ENCODE results near the gene PCDH19.
"Not testable (repeated sequence)": the region's sequence is repeated elsewhere in the genome, so short reads cannot be mapped to it uniquely, and the experiment has no call there.

PCDH19 gene, protein sequence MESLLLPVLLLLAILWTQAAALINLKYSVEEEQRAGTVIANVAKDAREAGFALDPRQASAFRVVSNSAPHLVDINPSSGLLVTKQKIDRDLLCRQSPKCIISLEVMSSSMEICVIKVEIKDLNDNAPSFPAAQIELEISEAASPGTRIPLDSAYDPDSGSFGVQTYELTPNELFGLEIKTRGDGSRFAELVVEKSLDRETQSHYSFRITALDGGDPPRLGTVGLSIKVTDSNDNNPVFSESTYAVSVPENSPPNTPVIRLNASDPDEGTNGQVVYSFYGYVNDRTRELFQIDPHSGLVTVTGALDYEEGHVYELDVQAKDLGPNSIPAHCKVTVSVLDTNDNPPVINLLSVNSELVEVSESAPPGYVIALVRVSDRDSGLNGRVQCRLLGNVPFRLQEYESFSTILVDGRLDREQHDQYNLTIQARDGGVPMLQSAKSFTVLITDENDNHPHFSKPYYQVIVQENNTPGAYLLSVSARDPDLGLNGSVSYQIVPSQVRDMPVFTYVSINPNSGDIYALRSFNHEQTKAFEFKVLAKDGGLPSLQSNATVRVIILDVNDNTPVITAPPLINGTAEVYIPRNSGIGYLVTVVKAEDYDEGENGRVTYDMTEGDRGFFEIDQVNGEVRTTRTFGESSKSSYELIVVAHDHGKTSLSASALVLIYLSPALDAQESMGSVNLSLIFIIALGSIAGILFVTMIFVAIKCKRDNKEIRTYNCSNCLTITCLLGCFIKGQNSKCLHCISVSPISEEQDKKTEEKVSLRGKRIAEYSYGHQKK (N-terminal part only)

DNA sequence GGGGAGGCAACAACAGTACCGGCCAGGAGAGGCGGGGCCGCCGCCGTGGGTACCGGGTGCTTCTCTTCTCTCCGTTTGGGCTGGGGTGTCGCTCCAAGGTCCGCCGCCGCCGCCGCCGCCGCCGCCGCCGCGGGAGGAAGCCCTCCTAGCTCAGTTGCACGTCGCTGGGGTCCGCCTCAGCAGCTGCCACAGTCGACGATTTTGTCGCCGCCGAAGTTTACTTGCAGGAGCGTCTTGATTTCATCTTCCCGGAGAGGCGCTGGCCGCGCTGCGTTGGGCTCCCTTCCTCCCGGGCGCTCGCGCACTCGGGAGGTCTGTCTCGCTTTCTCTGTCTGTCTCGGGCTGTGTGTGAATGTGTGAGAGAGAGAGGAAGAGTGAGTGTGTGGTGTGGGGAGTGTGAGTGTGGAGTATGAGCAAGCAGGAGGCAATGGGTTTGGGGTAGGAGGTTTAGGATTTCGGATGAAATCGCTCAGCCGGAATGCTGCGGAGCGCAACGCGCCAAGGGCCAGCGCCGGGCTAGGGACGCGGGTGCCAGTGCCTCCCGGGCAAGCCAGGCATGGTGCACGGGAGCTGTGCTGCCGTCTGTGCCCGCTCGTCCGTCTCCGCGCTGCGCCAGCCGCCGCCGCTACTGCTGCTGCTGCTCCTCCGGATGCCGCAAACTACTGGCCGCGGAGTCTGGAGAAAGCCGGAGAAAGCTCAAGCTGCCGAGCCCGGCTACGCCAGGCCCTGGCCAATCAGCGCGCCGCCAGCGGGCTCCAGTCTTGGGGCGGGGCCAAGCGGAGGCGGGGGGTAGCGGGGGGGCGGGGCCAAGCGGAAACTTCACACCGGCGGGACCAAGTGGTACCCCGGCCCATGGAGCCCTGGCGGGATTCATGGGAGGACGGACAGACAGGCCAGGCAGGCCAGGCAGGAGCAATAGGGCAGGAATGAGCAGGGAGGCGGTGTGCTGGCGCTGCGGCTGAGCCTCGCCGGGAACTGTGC lies at the start of gene PCDH19:
TSS of gene PCDH19 (minus strand) at position 664 of the 981 bp plus-strand sequence. CDS start 1,676 bp downstream, outside the sequence.
- DNase-seq: peak; percentile 16

DNA sequence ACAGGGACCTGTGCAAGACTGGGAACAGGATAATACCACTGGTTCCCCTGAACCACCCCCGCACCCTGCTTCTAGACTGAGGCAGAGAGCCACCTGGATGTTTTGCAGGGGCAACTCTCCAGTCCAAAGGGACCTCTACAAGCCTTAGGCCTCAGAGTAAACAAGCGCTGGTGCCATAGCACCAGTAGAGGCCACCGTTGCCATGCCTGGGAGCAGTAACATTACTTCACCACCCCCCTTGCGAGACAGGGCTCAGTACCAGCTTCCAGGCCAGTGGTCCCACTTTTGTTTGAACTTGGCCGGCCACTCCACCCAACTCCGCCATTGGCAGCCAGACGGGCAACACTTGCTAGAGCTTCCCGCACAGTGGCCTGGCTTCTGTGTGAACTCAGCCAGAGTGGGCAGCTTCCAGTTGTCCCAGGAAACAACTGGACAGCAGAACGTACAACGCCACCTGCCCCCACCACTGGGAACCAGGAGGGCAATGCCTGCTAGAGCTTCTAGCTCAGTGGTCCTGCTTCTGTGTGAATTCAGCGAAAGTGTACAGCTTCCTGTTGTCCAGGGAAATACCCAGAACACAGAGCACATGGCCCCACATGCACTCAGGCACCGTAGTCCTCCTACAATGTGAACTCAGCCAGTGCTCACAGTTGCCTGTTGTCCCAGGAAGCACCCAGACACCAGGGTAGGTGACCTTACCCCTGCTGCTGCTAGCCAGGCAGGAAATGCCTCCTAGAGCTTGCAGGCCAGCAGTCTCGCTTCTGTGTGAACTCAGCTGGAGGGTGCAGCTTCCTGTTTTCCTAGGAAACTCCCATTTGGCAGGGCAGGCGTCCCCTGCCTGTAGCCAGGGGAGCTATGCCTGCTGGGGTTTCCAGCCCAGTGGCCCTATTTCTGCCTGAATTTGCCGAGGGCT lies 39.9 kb upstream of the PCDH19 start:
- no peak for DNase-seq

DNA sequence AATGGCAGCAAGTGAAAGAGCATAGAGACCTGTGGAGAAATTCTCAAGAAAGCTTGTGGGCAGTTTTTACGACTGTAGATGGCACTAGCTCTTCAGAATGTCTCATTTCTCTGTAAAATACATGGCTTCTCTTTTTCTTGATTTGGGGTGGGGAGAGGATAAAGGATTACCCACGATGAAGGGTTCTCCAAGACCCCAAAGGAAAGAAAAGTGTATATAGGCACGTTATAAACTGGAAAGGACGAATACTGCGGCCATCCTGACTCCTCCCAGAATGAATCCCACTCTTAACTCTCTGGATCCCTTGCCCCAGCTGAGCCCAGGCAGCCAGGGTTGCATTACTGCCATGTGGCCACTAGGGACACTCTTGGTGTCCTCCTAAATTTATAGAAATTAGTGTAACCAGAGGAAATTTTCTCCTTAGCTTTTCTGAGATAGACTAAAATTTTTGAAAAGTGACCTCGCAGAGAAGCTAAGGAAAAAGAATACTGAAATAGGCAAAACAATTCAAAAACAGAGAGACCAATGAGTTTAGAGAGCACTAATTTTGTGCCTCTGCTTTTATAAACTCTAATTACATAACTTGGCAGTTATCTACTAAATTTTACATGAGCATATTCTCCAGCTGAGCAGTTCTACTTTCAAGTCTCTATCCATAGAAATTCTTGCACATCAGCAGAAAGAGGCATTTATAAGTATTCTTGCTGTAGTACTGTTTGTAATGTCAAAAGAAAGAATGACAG lies 37.8 kb upstream of the PCDH19 start:
- peak; percentile 72 for DNase-seq

DNA sequence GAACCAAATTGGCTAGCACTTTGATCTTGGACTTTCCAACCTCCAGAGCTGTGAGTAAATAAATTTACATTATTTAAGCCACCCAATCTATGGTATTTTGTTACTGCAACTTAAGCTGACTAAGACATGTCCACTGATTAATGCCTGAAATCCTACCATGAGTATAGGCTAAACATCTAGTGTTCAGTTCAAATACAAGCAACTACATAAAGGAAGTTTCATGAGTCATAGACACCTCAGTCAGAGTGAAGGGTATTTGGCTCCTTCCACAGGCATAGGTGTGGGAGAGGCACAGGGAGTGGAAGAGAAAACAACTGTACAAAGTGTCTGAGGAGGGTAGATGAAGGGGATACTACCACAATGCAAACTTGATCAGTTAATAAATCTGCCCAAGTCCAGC lies 35.5 kb upstream of the PCDH19 start:
- no peak for DNase-seq

DNA sequence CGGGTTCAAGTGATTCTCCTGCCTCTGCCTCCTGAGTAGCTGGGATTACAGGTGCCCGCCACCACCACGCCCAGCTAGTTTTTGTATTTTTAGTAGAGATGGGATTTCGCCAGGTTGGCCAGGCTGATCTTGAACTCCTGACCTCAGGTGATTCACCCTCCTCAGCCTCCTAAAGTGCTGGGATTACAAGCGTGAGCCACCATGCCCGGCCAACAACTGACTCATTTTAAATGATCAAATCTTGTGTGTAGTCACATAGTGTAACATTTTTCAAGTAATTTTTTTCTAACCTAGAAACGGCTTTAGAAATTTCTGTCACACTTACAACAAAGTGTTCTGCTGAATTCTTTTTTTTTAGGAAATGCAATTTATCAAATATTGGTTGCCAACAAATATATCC lies 31.2 kb upstream of the PCDH19 start:
- DNase-seq: not testable (repeated sequence)

DNA sequence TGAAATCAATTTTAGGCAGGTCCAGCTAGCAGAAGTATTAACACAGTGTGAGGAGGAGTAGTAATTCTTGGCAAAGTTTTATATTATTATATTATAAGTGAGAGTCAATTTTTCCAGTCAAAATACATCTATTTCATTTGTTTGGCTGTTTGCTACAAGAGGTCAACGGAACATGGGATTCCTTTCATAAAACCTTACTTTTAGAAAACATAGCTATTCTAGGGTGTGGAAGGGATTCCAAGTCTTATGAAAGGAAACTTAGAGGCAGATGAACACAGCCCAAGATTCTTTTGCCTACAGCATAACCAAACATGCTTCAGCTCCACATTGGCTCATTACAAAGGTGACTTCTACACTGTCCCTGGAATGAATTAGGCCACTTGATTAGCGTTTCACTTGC lies 29.9 kb upstream of the PCDH19 start:
- DNase-seq: no peak

DNA sequence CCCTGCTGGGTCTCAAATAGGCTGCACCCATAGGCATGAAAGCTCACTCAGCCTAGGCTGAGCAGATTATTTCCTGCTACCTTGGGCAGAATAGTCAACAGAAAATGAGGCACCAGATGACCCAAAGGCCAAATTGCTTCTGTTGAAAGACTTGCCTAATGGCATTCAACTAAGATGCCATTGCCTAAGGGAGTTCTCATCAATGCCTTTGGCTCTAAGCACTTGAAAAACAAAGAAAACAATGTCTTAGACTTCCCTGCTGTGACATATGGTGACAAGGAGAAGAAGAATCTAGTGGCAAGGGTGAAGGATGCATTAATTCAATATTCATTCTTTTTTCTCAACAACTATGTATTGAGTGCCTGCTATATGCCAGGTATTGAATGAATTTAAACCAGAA lies 25.7 kb upstream of the PCDH19 start:
- DNase-seq: no peak

DNA sequence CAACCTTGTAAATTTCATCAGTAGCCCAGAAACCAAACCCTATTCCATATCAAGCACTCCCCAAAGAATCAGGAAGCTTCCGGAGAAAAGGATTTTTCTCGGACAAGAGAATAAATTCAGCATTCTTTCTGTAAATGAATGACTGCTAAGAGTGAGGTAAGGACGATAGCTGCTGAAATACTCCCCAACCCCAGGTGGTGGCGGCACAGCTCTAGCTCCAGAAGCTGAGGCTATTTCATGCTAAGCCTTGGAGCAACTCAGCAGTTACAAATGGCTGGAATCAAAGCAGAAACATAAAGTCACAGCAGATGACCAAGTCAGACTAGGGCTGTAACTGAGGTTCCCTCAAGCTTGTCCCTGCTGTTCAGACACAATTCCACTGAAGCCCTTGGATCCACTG lies 13.9 kb upstream of the PCDH19 start:
- no peak for DNase-seq

DNA sequence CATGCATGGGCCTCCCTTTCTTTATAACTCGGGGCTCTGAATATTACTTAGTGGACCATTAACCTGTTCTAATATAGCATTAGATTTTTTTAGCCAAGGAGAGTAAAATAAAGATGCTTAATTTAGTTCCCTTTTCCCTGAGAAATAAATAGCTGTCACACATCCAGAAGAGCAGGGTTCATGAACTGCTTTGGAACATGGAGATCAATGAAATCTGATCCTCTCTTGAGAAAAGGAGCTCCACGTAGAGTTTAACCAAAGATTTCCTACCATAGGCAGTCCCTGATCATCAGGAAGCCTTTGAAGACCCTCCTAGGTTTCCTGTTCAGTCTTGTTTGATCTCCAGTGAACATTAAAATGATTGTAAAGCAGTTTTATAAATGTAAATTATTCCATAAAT lies 8.5 kb upstream of the PCDH19 start:
- no peak for DNase-seq

DNA sequence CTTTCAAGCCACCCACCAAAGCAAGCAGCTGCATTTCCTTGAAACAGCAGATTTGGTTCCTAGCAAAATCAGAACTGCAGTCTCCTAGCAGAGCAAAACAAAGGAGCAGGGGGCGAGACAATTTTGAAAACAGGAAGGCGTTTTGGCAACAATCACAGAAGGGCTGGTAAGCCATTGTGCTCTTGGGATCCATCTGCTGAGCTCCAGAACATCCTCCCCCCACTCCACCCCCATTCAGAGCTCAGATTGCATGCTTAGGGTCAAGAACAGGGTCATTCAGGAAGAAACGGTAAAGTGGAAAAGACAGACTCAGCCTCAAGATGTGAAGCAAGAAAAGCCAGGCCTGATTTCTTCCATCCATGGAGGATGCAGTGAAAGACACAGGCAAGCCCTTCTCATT lies 7.6 kb upstream of the PCDH19 start:
- DNase-seq: no peak

DNA sequence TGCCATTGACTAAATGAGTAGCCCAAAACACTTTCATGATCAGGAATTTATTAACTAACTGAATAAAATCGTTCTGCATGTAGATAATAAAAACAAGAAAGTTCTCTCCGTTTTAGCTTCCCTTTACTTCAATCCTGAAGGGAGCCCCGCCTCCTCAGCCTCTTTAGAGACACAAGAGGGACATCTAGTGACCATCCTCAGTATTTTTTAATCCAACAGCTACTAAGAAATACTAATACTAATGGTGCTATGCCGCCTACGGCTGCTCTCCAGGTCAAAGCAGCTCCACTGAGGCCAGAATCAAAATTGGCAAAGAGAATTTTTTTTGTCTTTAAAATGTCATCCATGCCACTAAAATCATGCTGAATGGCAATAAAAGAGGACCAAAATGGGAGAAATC lies 3.2 kb upstream of the PCDH19 start:
- peak; percentile 67 for DNase-seq

DNA sequence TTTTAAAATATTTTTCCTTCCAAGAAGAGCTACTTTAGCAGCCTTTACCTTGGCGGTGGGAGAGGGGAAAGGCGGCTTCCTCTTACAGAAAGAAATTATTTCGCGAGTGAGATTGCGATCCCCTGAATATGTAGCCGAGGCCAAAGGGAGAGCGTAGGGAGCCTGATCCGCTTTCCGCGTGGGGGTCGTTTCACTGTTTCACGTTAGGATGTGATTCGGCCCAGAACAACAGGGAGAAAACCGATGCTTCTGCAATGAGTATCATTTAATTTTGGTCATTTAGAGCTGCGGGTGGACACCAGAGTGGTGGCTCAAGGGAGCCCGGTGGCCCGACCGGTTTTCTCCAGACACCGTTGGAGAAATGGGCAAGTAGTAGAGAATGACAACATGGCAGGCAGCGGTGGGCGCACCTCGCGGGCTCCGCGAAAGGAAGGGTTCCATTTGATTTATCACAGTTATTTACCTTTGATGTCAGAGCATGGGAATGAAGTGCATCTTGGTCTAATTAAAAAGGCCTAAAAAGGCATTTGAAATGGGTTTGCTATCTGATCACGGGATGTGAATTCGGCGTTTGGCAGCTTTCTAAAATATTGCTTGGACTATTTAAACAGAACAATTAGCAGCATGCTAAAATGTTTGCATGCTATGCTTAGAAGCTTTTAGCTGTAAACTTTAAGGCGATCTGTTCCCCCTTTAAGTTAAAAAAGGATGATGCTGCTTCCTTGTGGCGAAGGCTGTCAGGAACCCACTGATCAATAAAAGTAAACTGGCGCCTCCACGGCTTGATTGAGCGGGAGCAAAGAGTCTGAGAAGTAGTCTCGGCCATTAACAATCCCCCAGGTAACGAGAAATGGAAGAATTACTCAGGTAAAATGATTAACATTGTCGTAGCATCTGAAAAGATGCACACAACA lies 2.0 kb upstream of the PCDH19 start:
- DNase-seq: no peak

DNA sequence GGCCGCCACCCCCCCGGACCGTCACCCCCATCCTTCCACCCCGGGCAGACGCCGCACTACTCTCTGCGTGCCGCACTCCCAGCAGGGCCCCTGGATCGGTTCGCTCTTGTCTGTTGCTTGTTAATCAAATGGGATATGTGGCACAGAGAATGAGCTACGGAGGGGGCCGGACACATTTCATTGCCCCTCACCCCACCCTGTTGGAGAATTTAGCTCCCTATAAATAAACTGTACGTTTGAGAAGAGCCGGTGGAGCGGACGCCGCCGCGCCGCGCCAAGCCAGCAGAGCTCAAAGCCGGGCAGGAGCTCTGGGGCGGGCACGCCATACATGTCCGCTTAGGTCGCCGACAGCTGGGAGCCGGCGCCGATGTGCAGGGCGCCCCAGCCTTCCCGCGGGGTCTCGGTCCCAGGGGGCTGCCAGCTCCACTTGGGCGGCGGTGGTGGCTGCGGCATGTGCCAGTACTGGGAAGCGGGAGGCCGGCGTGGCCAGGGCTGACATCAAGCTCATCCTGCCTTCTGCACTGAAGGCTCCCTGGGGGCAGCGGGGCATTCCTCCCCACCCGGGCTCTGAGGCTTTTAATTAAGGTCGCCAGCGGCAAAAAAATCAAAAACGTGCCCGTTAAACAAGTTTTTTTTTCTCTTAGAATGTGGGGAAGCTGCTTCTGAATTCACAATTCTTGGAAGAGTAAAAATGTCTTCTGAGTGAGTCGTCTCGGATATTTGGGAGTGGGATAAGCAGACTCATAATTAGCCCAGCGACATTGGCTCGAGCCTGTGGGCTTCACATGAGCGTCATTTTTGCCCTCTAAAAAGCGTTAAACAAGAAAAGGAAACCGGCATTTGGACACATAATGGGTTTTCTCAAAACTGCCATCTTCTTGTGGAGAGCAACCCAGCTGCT lies 1.1 kb upstream of the PCDH19 start:
- peak; percentile 3 for DNase-seq

DNA sequence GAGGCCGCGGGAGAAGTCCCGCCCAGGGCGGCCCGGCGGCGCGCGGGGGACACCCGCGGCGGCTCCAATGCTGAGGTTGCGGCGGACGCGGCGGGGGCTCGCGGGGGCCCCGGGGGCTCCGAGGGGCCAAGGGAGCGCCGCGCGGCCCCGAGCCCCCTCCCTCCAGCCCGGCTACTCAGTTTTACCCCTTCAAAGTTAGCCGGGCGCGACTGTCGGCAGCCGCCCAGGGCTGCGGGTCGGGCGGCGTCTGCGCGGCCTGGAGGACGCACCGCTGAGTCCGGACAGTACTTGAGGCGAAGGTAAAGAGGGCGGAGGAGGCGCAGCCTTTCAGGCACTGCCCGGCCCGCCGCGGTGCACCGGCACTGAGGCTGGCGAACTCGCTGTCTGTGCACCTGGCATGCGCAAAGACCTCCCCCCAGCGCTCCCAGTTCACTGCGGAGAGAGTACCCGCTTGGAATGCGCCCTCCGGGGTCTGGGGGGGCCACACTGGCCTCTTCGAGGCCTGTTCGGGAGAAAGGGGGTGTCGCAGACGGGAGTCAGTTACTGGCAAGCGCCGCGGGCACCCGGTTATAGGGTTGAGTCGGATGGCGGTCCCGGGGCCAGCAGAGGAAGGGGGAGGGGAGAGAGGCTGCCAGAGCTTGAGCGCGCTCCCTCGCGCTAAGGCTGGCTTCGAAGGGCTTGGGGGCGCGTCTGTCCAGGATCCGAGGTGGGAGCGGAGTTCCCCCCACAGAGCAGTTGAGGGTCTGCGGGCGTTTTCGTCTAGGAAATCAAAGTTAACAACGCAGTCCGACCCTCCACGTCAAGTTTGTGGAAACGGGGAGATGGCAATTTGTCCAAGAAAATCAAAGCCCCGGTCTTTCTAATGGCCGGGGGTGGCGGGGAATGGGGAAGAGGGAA lies 1.1 kb downstream of the PCDH19 start:
- DNase-seq: no peak

DNA sequence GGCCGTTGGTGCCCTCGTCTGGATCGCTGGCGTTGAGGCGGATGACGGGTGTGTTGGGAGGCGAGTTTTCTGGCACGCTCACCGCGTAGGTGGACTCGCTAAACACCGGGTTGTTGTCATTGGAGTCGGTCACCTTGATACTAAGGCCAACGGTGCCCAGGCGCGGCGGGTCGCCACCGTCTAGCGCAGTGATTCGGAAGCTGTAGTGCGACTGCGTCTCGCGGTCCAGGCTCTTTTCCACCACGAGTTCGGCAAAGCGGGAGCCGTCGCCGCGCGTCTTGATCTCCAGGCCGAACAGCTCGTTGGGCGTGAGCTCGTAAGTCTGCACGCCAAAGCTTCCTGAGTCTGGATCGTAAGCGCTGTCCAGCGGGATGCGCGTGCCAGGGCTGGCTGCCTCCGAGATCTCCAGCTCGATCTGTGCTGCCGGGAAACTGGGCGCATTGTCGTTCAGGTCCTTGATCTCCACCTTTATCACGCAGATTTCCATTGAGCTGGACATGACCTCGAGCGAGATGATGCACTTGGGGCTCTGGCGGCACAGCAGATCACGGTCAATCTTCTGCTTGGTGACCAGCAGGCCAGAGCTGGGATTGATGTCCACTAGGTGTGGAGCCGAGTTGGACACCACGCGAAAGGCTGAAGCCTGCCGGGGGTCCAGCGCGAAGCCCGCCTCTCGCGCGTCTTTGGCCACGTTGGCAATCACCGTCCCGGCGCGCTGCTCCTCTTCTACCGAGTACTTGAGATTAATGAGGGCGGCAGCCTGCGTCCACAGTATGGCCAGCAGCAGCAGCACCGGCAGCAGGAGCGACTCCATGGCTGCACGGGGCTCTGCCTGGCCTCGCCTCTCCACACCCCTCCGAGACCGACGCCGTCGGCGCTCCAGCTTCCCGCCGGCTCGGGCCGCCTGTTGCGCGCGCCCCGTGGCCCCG lies 2.0 kb downstream of the PCDH19 start:
- DNase-seq: no peak

DNA sequence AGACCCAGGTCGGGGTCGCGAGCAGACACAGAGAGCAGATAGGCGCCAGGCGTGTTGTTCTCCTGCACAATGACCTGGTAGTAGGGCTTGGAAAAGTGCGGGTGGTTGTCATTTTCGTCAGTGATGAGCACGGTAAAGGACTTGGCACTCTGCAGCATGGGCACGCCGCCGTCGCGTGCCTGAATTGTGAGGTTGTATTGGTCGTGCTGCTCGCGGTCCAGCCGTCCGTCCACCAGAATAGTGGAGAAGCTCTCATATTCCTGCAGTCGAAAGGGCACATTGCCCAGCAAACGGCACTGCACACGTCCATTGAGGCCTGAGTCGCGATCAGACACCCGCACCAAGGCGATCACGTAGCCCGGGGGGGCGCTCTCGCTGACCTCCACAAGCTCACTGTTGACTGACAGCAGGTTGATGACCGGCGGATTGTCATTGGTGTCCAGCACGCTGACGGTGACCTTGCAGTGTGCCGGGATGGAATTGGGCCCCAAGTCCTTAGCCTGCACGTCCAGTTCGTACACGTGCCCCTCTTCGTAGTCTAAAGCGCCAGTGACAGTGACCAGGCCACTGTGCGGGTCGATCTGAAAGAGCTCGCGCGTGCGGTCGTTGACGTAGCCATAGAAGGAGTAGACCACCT lies 2.8 kb downstream of the PCDH19 start:
- DNase-seq: no peak

Measured in NCI-H1694 treated with DMSO at 0.1 percent for 48 hours (cell line).